C4-2B (cell line): ENCODE measurements around the gene DPP6.
"Not testable (repeated sequence)": the region's sequence is repeated elsewhere in the genome, so short reads cannot be mapped to it uniquely, and the experiment has no call there.

Experiments
- H3K27ac ChIP-seq: fragments of 450-650 bp; 2 replicates; pipeline ENCODE4 v1.5.1; 2017
- ZFX ChIP-seq: fragments of 450-650 bp; IDR thresholded peaks from 2 replicates; pipeline ENCODE4 v1.6.1; 2017
- TF ChIP-seq, protein P1 (sequence below): fragments of 450-650 bp; conservative IDR thresholded peaks from 2 replicates; pipeline ENCODE4 v1.5.1; 2017; ENCODE audit warnings: mild to moderate bottlenecking

DPP6 gene

DNA sequence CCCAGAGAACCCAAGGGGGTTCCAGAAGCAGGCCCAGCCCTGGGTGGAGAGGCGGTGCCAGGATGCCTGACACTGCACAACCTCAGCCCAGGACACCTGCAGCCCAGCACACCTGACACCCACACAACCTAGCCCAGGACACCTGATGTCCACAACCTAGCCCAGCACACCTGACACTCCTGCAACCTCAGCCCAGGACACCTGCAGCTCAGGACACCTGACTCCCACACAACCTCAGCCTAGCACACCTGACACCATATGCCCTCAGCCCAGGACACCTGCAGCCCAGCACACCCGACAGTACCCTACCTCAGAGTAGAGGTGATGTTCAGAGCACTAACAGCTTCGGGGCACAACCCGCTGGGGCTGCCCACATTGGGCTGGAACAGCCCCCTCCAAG lies 863.4 kb downstream of the DPP6 start:
- no peak overlapping the region for H3K27ac ChIP-seq
- TF ChIP-seq, protein P1, sequence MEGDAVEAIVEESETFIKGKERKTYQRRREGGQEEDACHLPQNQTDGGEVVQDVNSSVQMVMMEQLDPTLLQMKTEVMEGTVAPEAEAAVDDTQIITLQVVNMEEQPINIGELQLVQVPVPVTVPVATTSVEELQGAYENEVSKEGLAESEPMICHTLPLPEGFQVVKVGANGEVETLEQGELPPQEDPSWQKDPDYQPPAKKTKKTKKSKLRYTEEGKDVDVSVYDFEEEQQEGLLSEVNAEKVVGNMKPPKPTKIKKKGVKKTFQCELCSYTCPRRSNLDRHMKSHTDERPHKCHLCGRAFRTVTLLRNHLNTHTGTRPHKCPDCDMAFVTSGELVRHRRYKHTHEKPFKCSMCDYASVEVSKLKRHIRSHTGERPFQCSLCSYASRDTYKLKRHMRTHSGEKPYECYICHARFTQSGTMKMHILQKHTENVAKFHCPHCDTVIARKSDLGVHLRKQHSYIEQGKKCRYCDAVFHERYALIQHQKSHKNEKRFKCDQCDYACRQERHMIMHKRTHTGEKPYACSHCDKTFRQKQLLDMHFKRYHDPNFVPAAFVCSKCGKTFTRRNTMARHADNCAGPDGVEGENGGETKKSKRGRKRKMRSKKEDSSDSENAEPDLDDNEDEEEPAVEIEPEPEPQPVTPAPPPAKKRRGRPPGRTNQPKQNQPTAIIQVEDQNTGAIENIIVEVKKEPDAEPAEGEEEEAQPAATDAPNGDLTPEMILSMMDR = no peak
- TF ChIP-seq ZFX = no peak

DNA sequence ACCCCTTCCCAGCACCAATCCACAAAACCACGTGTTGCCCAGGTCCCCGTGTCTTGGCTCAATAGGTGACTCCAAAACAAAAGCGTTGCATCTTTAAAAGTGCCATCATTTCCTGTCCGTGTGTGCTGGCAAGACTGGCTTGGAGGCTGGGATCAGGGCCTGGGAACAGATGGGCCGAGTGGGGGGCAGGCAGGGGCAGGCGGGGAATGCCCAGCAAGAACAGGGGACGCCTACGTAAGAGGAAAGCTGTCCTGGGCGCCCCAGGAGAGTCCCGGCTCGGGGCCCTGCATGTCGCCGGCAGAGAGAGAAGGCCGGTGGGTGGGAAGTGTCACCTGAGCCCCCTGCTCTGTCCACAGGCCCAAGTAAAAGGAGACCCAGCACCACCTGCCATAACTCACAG lies 864.2 kb downstream of the DPP6 start:
- TF ChIP-seq, protein P1 = no peak
- TF ChIP-seq ZFX = no peak
- no peak overlapping the region for H3K27ac ChIP-seq

DNA sequence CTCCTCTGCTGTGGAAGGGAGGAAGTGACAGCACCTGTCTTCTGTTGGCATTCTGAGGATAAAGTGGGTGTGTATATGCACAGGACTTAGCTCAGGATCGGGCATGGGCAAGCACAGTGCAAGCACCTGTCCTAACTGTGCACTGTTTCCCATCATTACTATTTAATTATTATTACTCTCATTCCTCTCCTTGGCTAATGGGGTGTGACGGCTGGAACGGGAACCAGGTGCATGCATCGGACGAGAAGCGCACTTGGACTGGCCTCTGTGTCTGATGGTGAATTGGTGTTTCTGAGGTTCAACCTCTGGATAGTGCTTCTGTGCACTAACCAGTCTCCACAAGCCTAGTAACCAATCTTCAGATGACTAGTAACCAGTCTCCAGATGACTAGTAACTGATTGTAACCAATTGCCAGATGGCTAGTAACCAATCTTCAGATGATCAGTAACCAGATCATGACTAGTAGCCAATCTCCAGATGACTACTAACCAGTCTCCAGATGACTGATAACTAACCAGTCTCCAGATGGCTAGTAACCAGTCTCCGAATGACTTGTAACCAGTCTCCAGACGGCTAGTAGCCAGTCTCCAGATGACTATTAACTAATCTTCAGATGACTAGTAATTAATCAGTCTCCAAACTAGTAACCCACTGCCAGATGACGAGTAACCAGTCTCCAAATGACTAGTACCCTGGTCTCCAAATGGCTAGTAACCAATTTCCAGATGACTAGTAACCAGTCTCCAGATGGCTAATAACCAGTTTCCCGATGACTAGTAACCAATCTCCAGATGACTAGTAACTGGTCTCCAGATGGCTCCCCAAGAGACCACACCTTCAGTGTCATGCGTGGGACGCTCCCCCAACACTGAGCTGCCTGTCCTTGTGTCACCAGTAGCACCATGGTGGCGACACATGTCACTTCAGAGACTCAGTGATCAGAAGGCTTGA lies 864.9 kb downstream of the DPP6 start:
- H3K27ac ChIP-seq = no peak overlapping the region
- no peak for TF ChIP-seq ZFX
- TF ChIP-seq, protein P1 = no peak

DNA sequence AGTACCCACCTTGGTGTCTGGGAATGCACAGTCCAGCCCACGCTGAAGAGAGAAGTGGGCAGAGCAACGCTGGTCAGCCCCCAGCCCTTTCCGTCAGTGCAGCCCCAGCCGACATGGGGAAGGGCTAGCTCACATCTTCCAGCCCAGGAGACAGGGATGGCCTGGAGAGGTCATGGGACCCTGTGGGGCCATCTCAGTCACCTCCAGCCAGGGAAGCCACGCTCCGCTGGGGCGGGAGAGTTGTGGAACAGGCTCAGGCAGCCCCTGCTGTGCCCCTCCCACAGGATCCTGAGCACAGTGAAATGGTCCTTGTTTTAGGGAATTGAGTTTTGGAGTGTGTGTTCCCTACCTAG lies 865.6 kb downstream of the DPP6 start:
- TF ChIP-seq, protein P1 = no peak
- TF ChIP-seq ZFX = no peak
- no peak overlapping the region for H3K27ac ChIP-seq

DNA sequence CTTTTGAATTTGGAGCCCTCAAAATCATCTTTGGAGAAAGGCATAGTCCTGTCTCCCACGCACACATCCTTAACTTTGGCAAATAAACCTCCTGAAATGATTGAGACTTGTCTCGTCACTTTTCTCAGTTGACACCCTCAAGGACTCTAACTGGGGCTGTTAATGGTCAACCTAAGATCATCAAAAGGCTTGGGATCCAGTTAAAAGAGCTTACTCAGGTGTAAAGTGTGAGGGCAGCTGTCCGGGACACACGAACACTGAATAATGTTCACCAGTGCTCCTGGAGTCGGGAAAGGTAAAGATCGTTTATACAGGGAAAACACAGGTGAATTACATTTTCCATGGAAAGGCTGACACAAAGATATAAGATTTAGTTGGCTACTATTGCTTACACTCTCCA lies 866.1 kb downstream of the DPP6 start:
- no peak for TF ChIP-seq ZFX
- TF ChIP-seq, protein P1 = no peak
- H3K27ac ChIP-seq = no peak overlapping the region

DNA sequence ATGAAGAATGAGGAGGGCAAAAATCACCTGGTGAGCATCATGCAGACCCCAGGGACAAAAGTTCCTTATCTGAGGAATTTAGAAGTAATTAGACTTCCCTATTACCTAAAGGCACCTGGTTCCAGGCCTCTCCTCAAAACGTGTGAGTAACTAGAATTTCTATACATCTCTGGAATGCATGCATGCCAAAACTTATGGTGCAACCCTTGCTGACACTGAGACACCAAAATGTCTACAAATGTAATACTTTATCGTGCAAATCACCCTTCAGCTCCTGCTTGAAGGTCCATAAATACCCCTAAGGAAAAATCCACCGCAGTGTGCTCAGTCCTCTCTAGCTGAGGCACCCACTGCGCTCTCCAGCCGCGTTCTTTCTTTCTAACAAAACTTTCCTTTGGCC lies 866.5 kb downstream of the DPP6 start:
- H3K27ac ChIP-seq = no peak overlapping the region
- TF ChIP-seq, protein P1 = no peak
- TF ChIP-seq ZFX = no peak

DNA sequence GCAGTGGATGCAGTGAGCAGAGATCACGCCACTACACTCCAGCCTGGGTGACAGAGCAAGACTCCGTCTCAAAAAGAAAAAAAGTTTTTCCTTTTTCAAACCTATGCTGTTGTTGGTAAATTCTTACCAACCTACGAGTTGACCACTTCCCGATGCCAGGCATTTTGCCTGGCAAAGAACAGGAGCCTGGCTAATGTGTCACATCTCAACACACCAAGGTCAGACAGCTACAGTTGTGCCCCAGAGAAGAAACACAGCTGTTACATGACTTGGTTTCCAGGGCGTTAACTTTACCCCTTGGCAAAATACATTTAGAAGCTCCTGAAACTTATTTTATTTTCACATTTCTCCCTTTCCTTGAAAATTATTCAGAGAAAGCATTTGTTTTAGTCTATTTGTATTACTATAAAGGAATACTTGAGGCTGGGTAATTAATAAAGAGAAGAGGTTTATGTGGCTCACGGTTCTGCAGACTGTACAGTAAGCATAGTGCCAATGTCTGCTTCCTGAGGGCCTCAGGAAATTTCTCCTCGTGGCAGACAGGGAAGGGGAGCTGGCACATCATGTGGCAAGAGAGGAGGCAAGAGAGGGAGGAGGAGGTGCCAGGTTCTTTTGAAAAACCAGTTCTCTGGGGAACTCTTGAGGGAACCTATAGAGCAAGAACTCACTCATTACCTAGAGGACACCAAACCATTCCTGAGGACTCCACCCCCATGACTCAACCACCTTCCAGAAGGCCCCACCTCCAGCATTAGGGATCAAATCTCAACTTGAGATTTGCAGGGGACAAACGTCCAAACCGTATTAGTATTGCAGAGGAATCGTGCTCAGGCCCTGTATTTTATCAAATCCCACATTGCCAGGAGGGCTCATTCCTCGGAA lies 867.4 kb downstream of the DPP6 start:
- H3K27ac ChIP-seq = no peak overlapping the region
- no peak for TF ChIP-seq ZFX
- TF ChIP-seq, protein P1 = no peak

DNA sequence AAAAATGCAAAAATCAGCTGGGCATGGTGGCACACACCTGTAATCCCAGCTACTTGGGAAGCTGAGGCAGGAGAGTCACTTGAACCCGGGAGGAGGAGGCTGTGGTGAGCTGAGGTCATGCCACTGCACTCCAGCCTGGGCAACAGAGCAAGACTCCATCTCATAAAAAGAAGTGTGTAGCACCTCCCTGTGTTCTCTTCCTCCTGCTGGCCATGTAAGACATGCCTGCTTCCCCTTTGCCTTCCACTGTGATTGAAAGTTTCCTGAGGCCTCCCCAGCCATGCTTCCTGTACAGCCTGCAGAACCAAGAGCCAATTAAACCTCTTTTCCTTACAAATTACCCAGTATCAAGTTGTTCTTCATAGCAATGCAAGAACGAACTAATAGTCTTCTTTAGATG lies 870.3 kb downstream of the DPP6 start:
- H3K27ac ChIP-seq = not testable (repeated sequence)
